CD4-positive, alpha-beta T cell (primary cell): ENCODE results near the gene SPECC1L. TPM values are rescaled to one million over a fixed set of nuclear protein-coding genes. Genes with fewer than 3 reads are reported as not detected.
A peak's percentile ranks its signal among the peaks of the same experiment; 100 is the strongest.

ENCODE experiments used
- ATAC-seq: fragments of 200-7000 bp; cut with Tn5 transposase; one replicate; pipeline ENCODE4 v1.10.0; 2022; ENCODE audit warnings: mild to moderate bottlenecking; ENCODE audit not compliant: poor library complexity
- CTCF ChIA-PET: fragments of 350-600 bp; sonication (Branson Sonifier 250); formaldehyde crosslinking; loops from one replicate; lab custom pipeline; 2021; ENCODE audit warnings: antibody characterized with exemption, inconsistent platforms; lab: Charles Lee
- POLR2A ChIA-PET: fragments of 350-600 bp; sonication (Branson Sonifier 250); formaldehyde crosslinking; loops from one replicate; lab custom pipeline; 2021; ENCODE audit warnings: antibody characterized with exemption, inconsistent platforms; lab: Charles Lee
- DNase-seq, 14 experiments: peaks; one replicate each; pipeline ENCODE4 v3.0.0-alpha.2; 2013 to 2020; ENCODE audit warnings: mixed read lengths in 2 of 14
- H3K27ac ChIP-seq, 2 donors: one replicate each; pipeline versions ENCODE4 v1.5.1 to v1.7.0; 2013; ENCODE audit warnings: low read length in 2 of 2, low read depth in 1 of 2, mild to moderate bottlenecking in 1 of 2
- H3K27me3 ChIP-seq, 2 experiments: 1 replicate in 1 of 2; 2 replicates in 1 of 2; pipeline versions ENCODE4 v1.6.1 to v1.7.0; 2013; ENCODE audit warnings: low read length in 2 of 2, control low read depth in 1 of 2, mild to moderate bottlenecking in 1 of 2, moderate library complexity in 1 of 2; ENCODE audit not compliant: insufficient read depth in 2 of 2, control insufficient read depth in 1 of 2
- H3K36me3 ChIP-seq: one replicate; pipeline ENCODE4 v1.6.1; 2013; ENCODE audit warnings: low read length, control low read depth; ENCODE audit not compliant: insufficient read depth
- H3K4me1 ChIP-seq: one replicate; pipeline ENCODE4 v1.6.1; 2013; ENCODE audit warnings: low read length, control low read depth; ENCODE audit not compliant: insufficient read depth
- H3K4me3 ChIP-seq: one replicate; pipeline ENCODE4 v1.5.1; 2013; ENCODE audit warnings: mild to moderate bottlenecking, low read length, moderate library complexity
- H3K9me3 ChIP-seq, 2 experiments: 1 replicate in 1 of 2; 2 replicates in 1 of 2; pipeline versions ENCODE4 v1.6.1 to v1.7.0; 2013; ENCODE audit warnings: low read length in 2 of 2, mild to moderate bottlenecking in 2 of 2, control low read depth in 1 of 2, moderate library complexity in 1 of 2; ENCODE audit not compliant: control insufficient read depth in 1 of 2, insufficient read depth in 1 of 2
- H3K27ac Mint-ChIP-seq: one replicate; pipeline ENCODE4 v1.8.0; 2020; ENCODE audit warnings: mixed read lengths
- H3K27me3 Mint-ChIP-seq: one replicate; pipeline ENCODE4 v1.8.0; 2021; ENCODE audit warnings: mixed read lengths
- H3K36me3 Mint-ChIP-seq: one replicate; pipeline ENCODE4 v1.8.0; 2021; ENCODE audit warnings: low read depth, mixed read lengths
- H3K4me1 Mint-ChIP-seq: one replicate; pipeline ENCODE4 v1.8.0; 2021; ENCODE audit warnings: low read depth, mixed read lengths
- H3K4me3 Mint-ChIP-seq: one replicate; pipeline ENCODE4 v1.8.0; 2020; ENCODE audit warnings: mild to moderate bottlenecking, mixed read lengths
- H3K9me3 Mint-ChIP-seq: one replicate; pipeline ENCODE4 v1.8.0; 2020; ENCODE audit warnings: mixed read lengths
- intact Hi-C, 2 experiments: fragments of 100-400 bp; cut with DNase I in 1 of 2; cut with micrococcal nuclease in 1 of 2; formaldehyde crosslinking; loops; one replicate each; pipeline versions ENCODE4 v1.15.1 to v1.9.0; 2023 to 2025; cut with DNase I, micrococcal nuclease
- total RNA-seq, 174 experiments: library from RNA in 2 of 174; stranded (reverse) in 2 of 174; gene quantifications; one replicate each; pipeline ENCODE4 v1.2.3 and lab custom pipeline; 2021 to 2026
- TF ChIP-seq, protein P1 (sequence below): fragments of 200-600 bp; IDR thresholded peaks from one replicate; pipeline ENCODE4 v1.8.0; 2022; ENCODE audit warnings: antibody characterized with exemption, mild to moderate bottlenecking

The SPECC1L gene
- total RNA-seq, 2 experiments from 2014 or later: 27.5 to 31.8 TPM

DNA sequence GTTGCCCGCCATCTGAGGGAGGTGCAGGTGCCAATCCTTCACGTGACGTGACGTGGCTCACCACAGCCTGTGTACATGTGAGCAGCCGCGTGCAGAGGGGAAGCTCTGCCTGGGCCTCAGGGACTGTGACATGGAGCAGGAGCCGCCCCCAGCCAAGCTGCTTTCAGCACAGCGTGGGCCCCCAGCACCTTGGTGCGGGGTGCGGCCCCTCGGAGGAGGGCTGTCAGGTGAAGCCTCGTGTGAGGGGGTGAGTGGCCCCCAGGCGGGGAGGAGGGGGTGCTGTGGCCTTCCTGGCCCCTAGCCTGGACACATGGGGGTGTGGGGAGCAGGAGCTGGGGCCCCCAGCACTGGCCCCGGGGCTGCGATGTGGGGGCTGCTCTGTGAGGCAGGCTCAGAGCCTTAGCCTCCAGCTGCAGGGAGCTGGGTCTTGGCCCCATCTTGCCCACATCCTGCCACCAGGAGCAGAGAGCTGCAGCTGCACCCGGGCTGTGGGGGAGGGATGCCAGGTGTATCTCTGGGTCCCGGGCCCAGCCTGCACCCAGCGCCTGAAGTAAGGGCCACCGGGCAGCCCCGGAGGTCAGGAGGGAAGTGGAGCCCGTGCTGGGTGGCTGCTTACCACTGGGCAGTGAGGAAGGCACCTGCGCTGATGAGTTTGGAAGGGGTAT is 157.0 kb downstream of the SPECC1L start, which contains the start of gene ADORA2A:
ADORA2A (plus strand) TSS at position 100 of the 665 bp plus-strand sequence. CDS start 5,806 bp downstream, outside the sequence.
- peak; percentile 81 for ATAC-seq
- H3K36me3 ChIP-seq: peaks cover 7% of the 10 kb centered on the region
- Mint-ChIP-seq H3K27ac (peak within 1 kb of the TSS; percentile 92), H3K4me1 (peaks cover 76% of the 10 kb centered on the region), H3K36me3 (peaks cover 22% of the 10 kb centered on the region), H3K27me3 (no peaks in the 10 kb centered on the region), H3K4me3 (peak within 1 kb of the TSS; percentile 88), H3K9me3 (no peaks in the 10 kb centered on the region)
- intact Hi-C loops: loop anchor here in 1 of 2 experiments (2.0 to 10.0 kb wide), 4 partner anchors 40 to 637 kb away; no protein-coding TSS in a partner anchor
- peak; percentile 72 to 94 (median 83) for DNase-seq
- H3K4me3 ChIP-seq: peak within 1 kb of the TSS; percentile 70
- peak within 1 kb of the TSS; percentile 94 to 98 for H3K27ac ChIP-seq
- no peaks in the 10 kb centered on the region for H3K9me3 ChIP-seq
- ChIA-PET POLR2A (interaction anchor here (0.7 to 2.8 kb wide), 13 partner anchors 10 to 641 kb away, joined by 3 to 17 read pairs (median 4); partner anchors contain the start of genes CABIN1, GUCD1, MIF and SMARCB1), CTCF (interaction anchor here (0.6 to 2.1 kb wide), 3 partner anchors 271 to 416 kb away, joined by 3 to 8 read pairs (median 3); partner anchors contain the start of gene CABIN1)
- TF ChIP-seq, protein P1, sequence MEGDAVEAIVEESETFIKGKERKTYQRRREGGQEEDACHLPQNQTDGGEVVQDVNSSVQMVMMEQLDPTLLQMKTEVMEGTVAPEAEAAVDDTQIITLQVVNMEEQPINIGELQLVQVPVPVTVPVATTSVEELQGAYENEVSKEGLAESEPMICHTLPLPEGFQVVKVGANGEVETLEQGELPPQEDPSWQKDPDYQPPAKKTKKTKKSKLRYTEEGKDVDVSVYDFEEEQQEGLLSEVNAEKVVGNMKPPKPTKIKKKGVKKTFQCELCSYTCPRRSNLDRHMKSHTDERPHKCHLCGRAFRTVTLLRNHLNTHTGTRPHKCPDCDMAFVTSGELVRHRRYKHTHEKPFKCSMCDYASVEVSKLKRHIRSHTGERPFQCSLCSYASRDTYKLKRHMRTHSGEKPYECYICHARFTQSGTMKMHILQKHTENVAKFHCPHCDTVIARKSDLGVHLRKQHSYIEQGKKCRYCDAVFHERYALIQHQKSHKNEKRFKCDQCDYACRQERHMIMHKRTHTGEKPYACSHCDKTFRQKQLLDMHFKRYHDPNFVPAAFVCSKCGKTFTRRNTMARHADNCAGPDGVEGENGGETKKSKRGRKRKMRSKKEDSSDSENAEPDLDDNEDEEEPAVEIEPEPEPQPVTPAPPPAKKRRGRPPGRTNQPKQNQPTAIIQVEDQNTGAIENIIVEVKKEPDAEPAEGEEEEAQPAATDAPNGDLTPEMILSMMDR: no peak
- peaks cover 85% of the 10 kb centered on the region for H3K4me1 ChIP-seq
- H3K27me3 ChIP-seq: no peaks in the 10 kb centered on the region

DNA sequence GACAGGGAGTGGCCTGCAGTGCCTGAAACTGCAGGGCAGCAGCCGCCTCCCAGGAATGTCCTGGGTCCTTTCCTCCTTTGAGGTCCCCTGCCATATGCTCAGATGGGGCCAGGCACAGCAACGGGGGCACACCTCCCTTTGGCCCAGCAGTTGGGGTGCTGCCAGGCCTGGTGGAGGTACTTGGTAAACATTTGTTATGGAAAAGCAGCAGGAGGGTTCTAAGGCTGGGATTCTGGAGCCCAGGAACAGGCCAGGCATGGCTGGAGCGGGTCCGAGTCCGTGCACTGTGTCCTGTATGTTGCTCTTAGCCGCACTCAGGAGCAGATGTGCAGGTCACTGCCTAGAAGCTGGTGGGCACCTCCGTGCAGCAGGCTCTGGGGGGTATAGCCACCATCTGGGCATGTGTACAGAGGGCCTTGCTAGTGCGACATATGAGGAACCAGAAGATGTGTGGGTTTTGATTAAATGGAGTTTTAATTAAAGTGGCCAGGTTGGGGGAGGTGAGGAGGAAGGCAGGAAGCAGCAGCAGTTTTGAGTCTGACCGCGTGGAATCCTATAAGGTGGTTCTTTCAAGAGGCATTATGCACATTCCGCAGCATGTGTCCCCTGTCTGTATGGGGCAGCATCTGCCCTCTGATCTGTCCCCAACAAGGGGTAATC is 158.2 kb downstream of the SPECC1L start:
- CTCF ChIA-PET: interaction anchor here (1.3 to 2.1 kb wide), 2 partner anchors 74 to 272 kb away, joined by 3 to 8 read pairs; no protein-coding TSS in a partner anchor
- peak in 1 of 14 experiments; percentile 34 for DNase-seq
- peak overlapping the region; percentile 92 for H3K27ac Mint-ChIP-seq
- intact Hi-C loops: loop anchor here in 1 of 2 experiments (2.0 to 10.0 kb wide), 4 partner anchors 38 to 636 kb away; no protein-coding TSS in a partner anchor
- H3K4me3 Mint-ChIP-seq: peak overlapping the region; percentile 88
- Histone ChIP-seq H3K4me3 (peak overlapping the region; percentile 70), H3K27me3 (no peaks in the 10 kb centered on the region), H3K9me3 (no peaks in the 10 kb centered on the region), H3K4me1 (peaks cover 93% of the 10 kb centered on the region), H3K36me3 (peaks cover 14% of the 10 kb centered on the region), H3K27ac (peak overlapping the region; percentile 94 to 98)
- POLR2A ChIA-PET: interaction anchor here (1.2 to 1.6 kb wide), 3 partner anchors 68 to 273 kb away, joined by 3 to 7 read pairs (median 4); no protein-coding TSS in a partner anchor
- peaks cover 84% of the 10 kb centered on the region for H3K4me1 Mint-ChIP-seq
- no peaks in the 10 kb centered on the region for H3K27me3 Mint-ChIP-seq
- TF ChIP-seq, protein P1: no peak
- H3K36me3 Mint-ChIP-seq: peaks cover 23% of the 10 kb centered on the region
- ATAC-seq: no peak
- no peaks in the 10 kb centered on the region for H3K9me3 Mint-ChIP-seq
